GM12874 (cell line): ENCODE results near the gene OXT.

Experiments used
- TF ChIP-seq, protein P1 (sequence below): IDR thresholded peaks from 2 replicates; pipeline ENCODE4 v1.5.1; 2011; ENCODE audit warnings: low read depth, mild to moderate bottlenecking, control low read depth, low read length, moderate library complexity; ENCODE audit not compliant: insufficient read depth

OXT gene

GRCh38 chr20:3039426-3039825, 32.0 kb upstream of the OXT start:
- TF ChIP-seq, protein P1, sequence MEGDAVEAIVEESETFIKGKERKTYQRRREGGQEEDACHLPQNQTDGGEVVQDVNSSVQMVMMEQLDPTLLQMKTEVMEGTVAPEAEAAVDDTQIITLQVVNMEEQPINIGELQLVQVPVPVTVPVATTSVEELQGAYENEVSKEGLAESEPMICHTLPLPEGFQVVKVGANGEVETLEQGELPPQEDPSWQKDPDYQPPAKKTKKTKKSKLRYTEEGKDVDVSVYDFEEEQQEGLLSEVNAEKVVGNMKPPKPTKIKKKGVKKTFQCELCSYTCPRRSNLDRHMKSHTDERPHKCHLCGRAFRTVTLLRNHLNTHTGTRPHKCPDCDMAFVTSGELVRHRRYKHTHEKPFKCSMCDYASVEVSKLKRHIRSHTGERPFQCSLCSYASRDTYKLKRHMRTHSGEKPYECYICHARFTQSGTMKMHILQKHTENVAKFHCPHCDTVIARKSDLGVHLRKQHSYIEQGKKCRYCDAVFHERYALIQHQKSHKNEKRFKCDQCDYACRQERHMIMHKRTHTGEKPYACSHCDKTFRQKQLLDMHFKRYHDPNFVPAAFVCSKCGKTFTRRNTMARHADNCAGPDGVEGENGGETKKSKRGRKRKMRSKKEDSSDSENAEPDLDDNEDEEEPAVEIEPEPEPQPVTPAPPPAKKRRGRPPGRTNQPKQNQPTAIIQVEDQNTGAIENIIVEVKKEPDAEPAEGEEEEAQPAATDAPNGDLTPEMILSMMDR = no peak

- TF ChIP-seq, protein P1 = no peak
These were observed 31.3 kb upstream of the OXT start for GRCh38 chr20:3040086-3040485.

- TF ChIP-seq, protein P1 = no peak
These were observed 29.5 kb upstream of the OXT start for GRCh38 chr20:3041854-3042409.

- TF ChIP-seq, protein P1 = no peak
These were observed 28.8 kb upstream of the OXT start for GRCh38 chr20:3042625-3043024.

- TF ChIP-seq, protein P1 = no peak
These were observed 28.1 kb upstream of the OXT start, which contains the start of gene GNRH2 for GRCh38 chr20:3043322-3043721. Gene GNRH2 (plus strand): TSS chr20:3043622. CDS start chr20:3044415, 793 bp downstream.

DNA sequence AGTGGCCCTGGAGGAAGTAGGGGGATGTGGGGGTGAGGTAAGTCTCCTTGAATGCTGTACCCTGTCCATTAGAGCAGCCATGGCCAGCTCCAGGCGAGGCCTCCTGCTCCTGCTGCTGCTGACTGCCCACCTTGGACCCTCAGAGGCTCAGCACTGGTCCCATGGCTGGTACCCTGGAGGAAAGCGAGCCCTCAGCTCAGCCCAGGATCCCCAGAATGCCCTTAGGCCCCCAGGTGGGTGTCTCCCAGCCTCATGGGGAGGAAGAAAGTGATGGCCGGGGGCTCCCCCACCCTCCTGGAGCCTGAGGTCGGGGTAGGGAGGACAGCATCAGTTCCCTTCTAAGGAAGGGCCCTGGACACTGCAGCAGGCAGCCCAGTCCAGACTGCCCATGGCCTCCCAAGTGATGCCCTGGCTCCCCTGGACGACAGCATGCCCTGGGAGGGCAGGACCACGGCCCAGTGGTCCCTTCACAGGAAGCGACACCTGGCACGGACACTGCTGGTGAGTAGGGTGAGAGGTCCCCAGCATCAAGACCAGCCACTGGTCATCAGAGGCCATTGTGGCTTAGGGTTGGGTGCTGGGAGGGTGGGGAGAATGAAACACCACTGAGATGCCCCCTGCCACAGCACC, 27.0 kb upstream of the OXT start:
- TF ChIP-seq, protein P1 = no peak

DNA sequence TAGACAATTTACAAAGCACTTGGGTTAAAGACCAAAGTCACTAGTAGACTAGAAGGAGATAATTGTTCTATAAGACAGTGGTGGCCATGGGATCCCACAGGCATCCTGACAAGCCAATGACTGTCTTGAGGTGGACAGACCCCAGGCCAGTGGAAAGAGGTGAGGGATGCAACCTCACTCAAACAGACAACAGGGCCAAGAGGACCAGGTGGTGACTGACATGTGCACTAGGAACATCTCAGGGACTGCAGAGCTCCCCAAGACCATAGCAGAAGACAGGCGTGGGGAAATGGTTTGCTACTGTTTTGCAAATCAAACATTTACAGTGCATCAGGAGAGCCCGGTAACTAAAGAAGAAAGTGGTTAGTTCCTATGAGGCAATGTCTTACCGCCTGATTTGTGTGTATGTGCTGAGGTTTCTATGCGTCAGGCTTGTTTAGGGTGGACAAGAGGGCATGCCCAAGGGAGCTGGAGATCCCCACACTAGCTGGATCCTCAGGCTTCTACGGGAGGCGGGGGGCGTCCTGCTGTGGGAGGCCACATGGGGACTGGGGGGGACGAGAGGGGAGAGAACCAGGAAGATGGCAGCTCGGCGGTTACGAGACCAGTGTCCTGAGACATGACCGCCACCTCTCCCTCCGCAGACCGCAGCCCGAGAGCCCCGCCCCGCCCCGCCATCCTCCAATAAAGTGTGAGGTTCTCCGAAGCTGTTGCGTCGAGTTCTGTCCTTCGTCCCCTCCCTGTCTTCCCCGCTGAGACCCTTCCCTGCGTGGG, 26.2 kb upstream of the OXT start:
- TF ChIP-seq, protein P1 = no peak
